Calu3 (cell line): ENCODE results near the gene IVD. TPM values are rescaled to one million over a fixed set of nuclear protein-coding genes. Genes with fewer than 3 reads are reported as not detected.

Experiments
- BruUV-seq: library from RNA; stranded (reverse); fragments of 400-500 nt; replicated peaks from 2 replicates; lab custom pipeline; 2021; lab: Mats Ljungman, UMichigan
- CTCF ChIA-PET: fragments of 300-600 bp; sonication (Branson Sonifier 250); formaldehyde crosslinking; loops from one replicate; lab custom pipeline; 2022; ENCODE audit warnings: antibody characterized with exemption; lab: Charles Lee
- DNase-seq: peaks from one replicate; pipeline ENCODE4 v3.0.0; 2022
- H3K27ac Mint-ChIP-seq: one replicate; pipeline ENCODE4 v1.8.0; 2022; ENCODE audit warnings: mixed read lengths; ENCODE audit not compliant: unreplicated experiment
- H3K27me3 Mint-ChIP-seq: one replicate; pipeline ENCODE4 v1.8.0; 2022; ENCODE audit warnings: mixed read lengths; ENCODE audit not compliant: unreplicated experiment
- H3K36me3 Mint-ChIP-seq: one replicate; pipeline ENCODE4 v1.8.0; 2022; ENCODE audit warnings: mild to moderate bottlenecking, moderate library complexity, mixed read lengths; ENCODE audit not compliant: insufficient read depth, unreplicated experiment
- H3K4me1 Mint-ChIP-seq: one replicate; pipeline ENCODE4 v1.8.0; 2022; ENCODE audit warnings: mild to moderate bottlenecking, low read depth, mixed read lengths; ENCODE audit not compliant: unreplicated experiment
- H3K4me3 Mint-ChIP-seq: one replicate; pipeline ENCODE4 v1.8.0; 2022; ENCODE audit warnings: mild to moderate bottlenecking, low read depth, moderate library complexity, mixed read lengths; ENCODE audit not compliant: unreplicated experiment
- H3K9me3 Mint-ChIP-seq: one replicate; pipeline ENCODE4 v1.8.0; 2022; ENCODE audit warnings: low read depth, mixed read lengths; ENCODE audit not compliant: unreplicated experiment
- intact Hi-C: fragments of 100-400 bp; cut with micrococcal nuclease; formaldehyde crosslinking; loops from one replicate; pipeline ENCODE4 v1.10.0; 2022; ENCODE audit not compliant: unreplicated experiment
- total RNA-seq: library from RNA; stranded (reverse); gene quantifications from 2 replicates; pipeline ENCODE4 v1.2.3, GENCODE V29; 2022
- TF ChIP-seq, protein P1 (sequence below): fragments of 200-600 bp; IDR thresholded peaks from one replicate; pipeline ENCODE4 v1.8.0; 2022; ENCODE audit warnings: antibody characterized with exemption; ENCODE audit not compliant: unreplicated experiment

Gene IVD
- total RNA-seq, 1 experiment from 2014 or later: 46.6 TPM

GRCh38 chr15:40381818-40382529, 23.6 kb upstream of the IVD start:
- BruUV-seq: no TSS peak
- DNase-seq: no peak
- Mint-ChIP-seq H3K9me3 (no peaks in the 10 kb centered on the region), H3K4me1 (peaks cover 12% of the 10 kb centered on the region), H3K36me3 (peaks cover 17% of the 10 kb centered on the region), H3K27ac (no peak overlapping the region), H3K27me3 (no peaks in the 10 kb centered on the region), H3K4me3 (no peak overlapping the region)
- intact Hi-C loops: no loop called here
- TF ChIP-seq, protein P1, sequence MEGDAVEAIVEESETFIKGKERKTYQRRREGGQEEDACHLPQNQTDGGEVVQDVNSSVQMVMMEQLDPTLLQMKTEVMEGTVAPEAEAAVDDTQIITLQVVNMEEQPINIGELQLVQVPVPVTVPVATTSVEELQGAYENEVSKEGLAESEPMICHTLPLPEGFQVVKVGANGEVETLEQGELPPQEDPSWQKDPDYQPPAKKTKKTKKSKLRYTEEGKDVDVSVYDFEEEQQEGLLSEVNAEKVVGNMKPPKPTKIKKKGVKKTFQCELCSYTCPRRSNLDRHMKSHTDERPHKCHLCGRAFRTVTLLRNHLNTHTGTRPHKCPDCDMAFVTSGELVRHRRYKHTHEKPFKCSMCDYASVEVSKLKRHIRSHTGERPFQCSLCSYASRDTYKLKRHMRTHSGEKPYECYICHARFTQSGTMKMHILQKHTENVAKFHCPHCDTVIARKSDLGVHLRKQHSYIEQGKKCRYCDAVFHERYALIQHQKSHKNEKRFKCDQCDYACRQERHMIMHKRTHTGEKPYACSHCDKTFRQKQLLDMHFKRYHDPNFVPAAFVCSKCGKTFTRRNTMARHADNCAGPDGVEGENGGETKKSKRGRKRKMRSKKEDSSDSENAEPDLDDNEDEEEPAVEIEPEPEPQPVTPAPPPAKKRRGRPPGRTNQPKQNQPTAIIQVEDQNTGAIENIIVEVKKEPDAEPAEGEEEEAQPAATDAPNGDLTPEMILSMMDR: no peak
- CTCF ChIA-PET: interaction anchor here (1.0 kb wide), 1 partner anchor 15 kb away, joined by 5 read pairs; no protein-coding TSS in a partner anchor

- Mint-ChIP-seq H3K27ac (peak within 1 kb of the TSS; percentile 83), H3K4me1 (peaks cover 12% of the 10 kb centered on the region), H3K9me3 (no peaks in the 10 kb centered on the region), H3K4me3 (peak within 1 kb of the TSS; percentile 89), H3K27me3 (no peaks in the 10 kb centered on the region), H3K36me3 (peaks cover 23% of the 10 kb centered on the region)
- TSS peak; percentile 70 for BruUV-seq
- CTCF ChIA-PET: interaction anchor here (1.0 kb wide), 1 partner anchor 14 kb away, joined by 5 read pairs; no protein-coding TSS in a partner anchor
- TF ChIP-seq, protein P1: no peak
- peak; percentile 86 for DNase-seq
- intact Hi-C loops: no loop called here
These were observed 22.8 kb upstream of the IVD start, which contains the start of gene KNSTRN for GRCh38 chr15:40382580-40383456. Gene KNSTRN (plus strand): TSS chr15:40382721. CDS start chr15:40382836, 115 bp downstream.

GRCh38 chr15:40386480-40386879, 19.1 kb upstream of the IVD start:
- Mint-ChIP-seq H3K36me3 (peaks cover 28% of the 10 kb centered on the region), H3K9me3 (no peaks in the 10 kb centered on the region), H3K4me1 (no peaks in the 10 kb centered on the region), H3K27ac (no peak overlapping the region), H3K4me3 (no peak overlapping the region), H3K27me3 (no peaks in the 10 kb centered on the region)
- CTCF ChIA-PET: no interaction called here
- no TSS peak for BruUV-seq
- no peak for DNase-seq
- intact Hi-C loops: no loop called here
- TF ChIP-seq, protein P1: no peak

- Mint-ChIP-seq H3K27ac (no peak overlapping the region), H3K27me3 (no peaks in the 10 kb centered on the region), H3K4me3 (no peak overlapping the region), H3K36me3 (peaks cover 17% of the 10 kb centered on the region), H3K4me1 (no peaks in the 10 kb centered on the region), H3K9me3 (no peaks in the 10 kb centered on the region)
- CTCF ChIA-PET: no interaction called here
- TF ChIP-seq, protein P1: no peak
- BruUV-seq: no TSS peak
- intact Hi-C loops: no loop called here
- no peak for DNase-seq
These were observed 16.4 kb upstream of the IVD start for GRCh38 chr15:40388941-40389823.
